DND-41 (cell line): ENCODE data around the gene FCN3.
A peak's percentile ranks its signal among the peaks of the same experiment; 100 is the strongest.

ENCODE experiments used
- ATAC-seq: fragments of 200-7000 bp; cut with Tn5 transposase; 3 replicates; pipeline ENCODE4 v1.9.1; 2021; ENCODE audit warnings: low read depth; ENCODE audit not compliant: insufficient read depth
- DNase-seq: peaks from one replicate; pipeline ENCODE4 v3.0.0-alpha.2; 2020
- H2AFZ ChIP-seq: 2 replicates; pipeline ENCODE4 v1.6.0; 2012; ENCODE audit warnings: low read depth, low read length
- H3K27ac ChIP-seq: 2 replicates; pipeline ENCODE4 v1.5.1; 2012; ENCODE audit warnings: low read length, inconsistent platforms
- H3K27me3 ChIP-seq: fragments of 200-600 bp; sonication (generic); 2 replicates; pipeline ENCODE4 v1.6.0; 2012; ENCODE audit warnings: low read length, mild to moderate bottlenecking, inconsistent platforms; ENCODE audit not compliant: insufficient read depth, poor library complexity
- H3K36me3 ChIP-seq: 2 replicates; pipeline ENCODE4 v1.5.1; 2012; ENCODE audit warnings: low read length, inconsistent platforms; ENCODE audit not compliant: insufficient read depth
- H3K4me1 ChIP-seq: 2 replicates; pipeline ENCODE4 v1.5.1; 2012; ENCODE audit warnings: mild to moderate bottlenecking, low read length; ENCODE audit not compliant: insufficient read depth
- H3K4me2 ChIP-seq: 2 replicates; pipeline ENCODE4 v1.6.0; 2012; ENCODE audit warnings: mild to moderate bottlenecking, moderate library complexity, low read length, inconsistent platforms; ENCODE audit not compliant: insufficient read depth
- H3K4me3 ChIP-seq, 2 experiments: fragments of 200-600 bp in 1 of 2; shearing (Covaris generic) in 1 of 2; 2 replicates each; pipeline ENCODE4 v1.5.1; 2012 to 2016; ENCODE audit warnings: inconsistent platforms in 2 of 2, low read length in 2 of 2, mild to moderate bottlenecking in 2 of 2, low read depth in 1 of 2, moderate library complexity in 1 of 2
- H3K79me2 ChIP-seq: 2 replicates; pipeline ENCODE4 v1.6.0; 2012; ENCODE audit warnings: low read length, inconsistent platforms; ENCODE audit not compliant: insufficient read depth
- H3K9ac ChIP-seq: 2 replicates; pipeline ENCODE4 v1.6.0; 2012; ENCODE audit warnings: low read depth, mild to moderate bottlenecking, inconsistent platforms, low read length, moderate library complexity
- H3K9me3 ChIP-seq: 2 replicates; pipeline ENCODE4 v1.5.1; 2012; ENCODE audit warnings: low read length, moderate library complexity, mild to moderate bottlenecking, inconsistent platforms; ENCODE audit not compliant: insufficient read depth, severe bottlenecking
- H4K20me1 ChIP-seq: 2 replicates; pipeline ENCODE4 v1.6.0; 2012; ENCODE audit warnings: low read length; ENCODE audit not compliant: insufficient read depth
- EZH2 ChIP-seq: IDR thresholded peaks from 3 replicates; pipeline ENCODE4 v1.6.1; 2012; ENCODE audit warnings: borderline replicate concordance, low read depth, mild to moderate bottlenecking, moderate library complexity, low read length, inconsistent platforms; ENCODE audit not compliant: severe bottlenecking
- TF ChIP-seq, protein P1 (sequence below): IDR thresholded peaks from 2 replicates; pipeline ENCODE4 v1.5.1; 2012; ENCODE audit warnings: borderline replicate concordance, low read length, moderate library complexity, mild to moderate bottlenecking; ENCODE audit not compliant: poor library complexity, severe bottlenecking; ENCODE audit errors: extremely low read depth

Gene FCN3

GRCh38 chr1:27402349-27402754, 27.7 kb upstream of the FCN3 start:
- Histone ChIP-seq H3K4me2 (no peak overlapping the region), H3K27ac (no peak overlapping the region), H4K20me1 (no peaks in the 10 kb centered on the region), H3K9ac (no peak overlapping the region), H3K36me3 (peaks cover 16% of the 10 kb centered on the region), H3K4me1 (no peaks in the 10 kb centered on the region), H2AFZ (no peak overlapping the region), H3K79me2 (no peaks in the 10 kb centered on the region), H3K4me3 (no peak overlapping the region), H3K9me3 (no peaks in the 10 kb centered on the region), H3K27me3 (no peaks in the 10 kb centered on the region)
- TF ChIP-seq, protein P1, sequence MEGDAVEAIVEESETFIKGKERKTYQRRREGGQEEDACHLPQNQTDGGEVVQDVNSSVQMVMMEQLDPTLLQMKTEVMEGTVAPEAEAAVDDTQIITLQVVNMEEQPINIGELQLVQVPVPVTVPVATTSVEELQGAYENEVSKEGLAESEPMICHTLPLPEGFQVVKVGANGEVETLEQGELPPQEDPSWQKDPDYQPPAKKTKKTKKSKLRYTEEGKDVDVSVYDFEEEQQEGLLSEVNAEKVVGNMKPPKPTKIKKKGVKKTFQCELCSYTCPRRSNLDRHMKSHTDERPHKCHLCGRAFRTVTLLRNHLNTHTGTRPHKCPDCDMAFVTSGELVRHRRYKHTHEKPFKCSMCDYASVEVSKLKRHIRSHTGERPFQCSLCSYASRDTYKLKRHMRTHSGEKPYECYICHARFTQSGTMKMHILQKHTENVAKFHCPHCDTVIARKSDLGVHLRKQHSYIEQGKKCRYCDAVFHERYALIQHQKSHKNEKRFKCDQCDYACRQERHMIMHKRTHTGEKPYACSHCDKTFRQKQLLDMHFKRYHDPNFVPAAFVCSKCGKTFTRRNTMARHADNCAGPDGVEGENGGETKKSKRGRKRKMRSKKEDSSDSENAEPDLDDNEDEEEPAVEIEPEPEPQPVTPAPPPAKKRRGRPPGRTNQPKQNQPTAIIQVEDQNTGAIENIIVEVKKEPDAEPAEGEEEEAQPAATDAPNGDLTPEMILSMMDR: peak; percentile 40
- no peak for TF ChIP-seq EZH2
- no peak for DNase-seq
- no peak for ATAC-seq

DNA sequence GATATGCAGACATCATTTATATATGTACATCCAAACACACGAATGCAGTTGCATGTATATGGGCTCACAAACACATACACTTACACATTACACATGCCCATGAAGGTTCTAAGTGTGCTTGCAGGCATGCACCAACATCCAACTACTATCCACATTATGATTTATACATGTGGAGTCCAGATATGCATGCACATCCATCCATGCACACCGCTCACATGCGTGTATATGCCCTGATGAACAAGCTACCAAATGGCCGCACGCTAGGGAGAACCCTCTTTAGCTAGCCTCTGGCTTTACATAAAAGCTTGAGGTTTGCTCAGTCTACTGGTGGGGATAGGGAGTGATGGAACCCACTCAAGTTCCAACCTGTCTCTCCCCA, 26.3 kb upstream of the FCN3 start:
- Histone ChIP-seq H3K4me1 (no peaks in the 10 kb centered on the region), H4K20me1 (no peaks in the 10 kb centered on the region), H3K36me3 (peaks cover 4% of the 10 kb centered on the region; the same call in 1 of the 2 replicates), H3K9ac (no peak overlapping the region), H3K79me2 (no peaks in the 10 kb centered on the region), H3K27ac (no peak overlapping the region), H3K4me2 (no peak overlapping the region), H3K27me3 (no peaks in the 10 kb centered on the region), H2AFZ (no peak overlapping the region), H3K4me3 (no peak overlapping the region), H3K9me3 (no peaks in the 10 kb centered on the region)
- ATAC-seq: no peak
- DNase-seq: no peak
- TF ChIP-seq, protein P1: no peak
- no peak for TF ChIP-seq EZH2

DNA sequence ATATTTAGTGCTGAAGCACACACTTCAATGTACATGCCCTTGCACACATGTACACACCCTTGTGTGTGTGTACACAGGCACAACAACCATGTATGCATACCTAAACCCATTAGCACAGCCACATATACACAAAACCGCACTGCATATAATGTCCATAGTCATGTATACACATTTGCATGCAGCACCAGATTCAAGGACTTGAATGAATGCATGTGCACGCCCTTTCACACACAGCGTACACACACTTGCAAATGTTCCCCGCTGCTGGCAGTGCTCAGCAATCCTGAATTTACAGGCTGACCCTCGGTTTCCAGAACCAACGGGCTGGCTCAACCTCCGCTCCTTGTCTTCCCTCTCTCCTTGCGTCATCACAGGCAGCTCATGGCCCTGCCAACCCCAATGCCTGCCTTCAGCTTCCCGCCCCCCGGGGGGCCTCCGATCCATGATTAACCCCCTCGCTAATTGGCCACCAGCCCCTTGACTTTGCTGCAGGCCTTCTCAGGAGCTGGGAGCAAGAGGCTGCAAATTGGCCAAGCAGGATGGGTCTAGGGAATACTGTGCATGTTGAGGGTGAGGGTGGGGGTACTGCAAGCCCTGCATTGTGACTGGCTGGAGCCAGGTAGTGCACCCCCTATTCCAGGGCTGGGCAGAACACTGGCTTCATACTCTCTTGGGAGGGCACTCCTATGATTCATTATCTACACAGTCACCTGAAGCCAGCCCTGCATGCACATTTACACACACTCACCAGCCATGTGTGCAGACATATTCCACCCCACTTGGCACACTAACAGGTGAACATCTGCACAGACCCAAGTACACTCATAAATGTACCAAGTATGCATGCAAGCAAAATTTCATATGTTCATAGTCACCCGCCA, 25.7 kb upstream of the FCN3 start:
- no peak overlapping the region for H3K4me2 ChIP-seq
- TF ChIP-seq, protein P1: no peak
- no peak for TF ChIP-seq EZH2
- DNase-seq (no peak), ATAC-seq (no peak)
- no peaks in the 10 kb centered on the region for H3K9me3 ChIP-seq
- H3K4me1 ChIP-seq: peaks cover 3% of the 10 kb centered on the region; the same call in 1 of the 2 replicates
- H2AFZ ChIP-seq: no peak overlapping the region
- H3K4me3 ChIP-seq: no peak overlapping the region
- H3K79me2 ChIP-seq: no peaks in the 10 kb centered on the region
- no peak overlapping the region for H3K27ac ChIP-seq
- H3K9ac ChIP-seq: no peak overlapping the region
- no peaks in the 10 kb centered on the region for H3K27me3 ChIP-seq
- H3K36me3 ChIP-seq: peaks cover 3% of the 10 kb centered on the region; the same call in 1 of the 2 replicates
- no peaks in the 10 kb centered on the region for H4K20me1 ChIP-seq
